Activated CD4-positive, CD25-positive, alpha-beta regulatory T cell (primary cell): ENCODE results near the gene PLEKHG2.

Experiments
- DNase-seq, 4 experiments: peaks; one replicate each; lab custom pipeline; 2025; lab: John Stamatoyannopoulos, UW

Gene PLEKHG2

DNA sequence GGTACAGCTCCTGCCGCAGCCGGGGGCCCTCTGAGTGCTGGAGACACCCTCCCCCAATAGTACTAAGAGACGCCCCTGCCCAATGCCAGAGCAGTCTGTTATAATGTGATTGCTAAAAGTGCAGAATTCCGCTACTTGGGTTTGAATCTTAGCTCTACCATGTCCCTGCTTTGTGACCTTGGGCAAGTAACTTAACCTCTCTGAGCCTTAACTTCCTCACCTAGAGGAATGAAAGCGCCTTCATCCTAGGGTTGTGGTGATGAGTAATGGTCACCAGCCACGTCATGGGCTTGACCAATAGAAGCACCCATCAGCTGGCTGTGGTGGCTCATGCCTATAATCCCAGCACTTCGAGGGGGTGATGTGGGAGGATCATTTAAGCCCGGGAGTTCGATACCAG, 6.5 kb downstream of the PLEKHG2 start:
- DNase-seq = no peak

DNA sequence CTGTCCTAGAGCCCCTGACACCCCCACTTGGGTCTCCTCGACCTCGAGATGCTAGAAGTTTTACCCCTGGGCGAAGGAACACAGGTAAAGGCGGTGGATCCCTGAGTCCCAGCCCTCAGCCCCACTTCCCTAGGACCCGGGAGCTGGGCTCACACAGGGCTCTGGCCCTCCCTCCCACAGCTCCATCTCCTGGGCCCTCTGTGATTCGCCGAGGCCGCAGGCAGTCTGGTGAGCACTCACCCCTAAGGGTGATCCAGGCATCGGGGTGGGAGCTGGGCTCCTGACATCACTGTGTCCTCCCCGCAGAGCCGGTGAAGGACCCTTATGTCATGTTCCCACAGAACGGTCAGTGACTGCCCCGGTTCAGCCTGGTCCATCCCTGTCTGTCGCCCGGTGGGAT, 8.3 kb downstream of the PLEKHG2 start:
- DNase-seq = no peak

DNA sequence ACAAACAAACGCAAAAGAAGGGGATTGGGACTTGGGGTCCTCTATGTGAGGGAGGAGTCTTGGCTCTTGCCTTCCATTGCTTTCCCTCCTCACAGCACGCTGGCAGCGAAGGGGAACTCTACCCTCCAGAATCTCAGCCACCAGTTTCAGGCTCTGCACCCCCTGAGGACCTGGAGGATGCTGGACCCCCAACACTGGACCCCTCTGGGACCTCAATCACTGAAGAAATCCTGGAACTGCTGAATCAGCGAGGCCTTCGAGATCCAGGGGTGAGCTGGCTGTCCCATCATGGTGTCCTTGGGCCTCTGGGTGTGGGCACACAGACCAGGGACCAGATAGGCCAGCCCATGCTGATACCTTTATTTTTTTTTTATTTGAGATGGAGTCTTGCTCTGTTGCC, 9.6 kb downstream of the PLEKHG2 start:
- no peak for DNase-seq

DNA sequence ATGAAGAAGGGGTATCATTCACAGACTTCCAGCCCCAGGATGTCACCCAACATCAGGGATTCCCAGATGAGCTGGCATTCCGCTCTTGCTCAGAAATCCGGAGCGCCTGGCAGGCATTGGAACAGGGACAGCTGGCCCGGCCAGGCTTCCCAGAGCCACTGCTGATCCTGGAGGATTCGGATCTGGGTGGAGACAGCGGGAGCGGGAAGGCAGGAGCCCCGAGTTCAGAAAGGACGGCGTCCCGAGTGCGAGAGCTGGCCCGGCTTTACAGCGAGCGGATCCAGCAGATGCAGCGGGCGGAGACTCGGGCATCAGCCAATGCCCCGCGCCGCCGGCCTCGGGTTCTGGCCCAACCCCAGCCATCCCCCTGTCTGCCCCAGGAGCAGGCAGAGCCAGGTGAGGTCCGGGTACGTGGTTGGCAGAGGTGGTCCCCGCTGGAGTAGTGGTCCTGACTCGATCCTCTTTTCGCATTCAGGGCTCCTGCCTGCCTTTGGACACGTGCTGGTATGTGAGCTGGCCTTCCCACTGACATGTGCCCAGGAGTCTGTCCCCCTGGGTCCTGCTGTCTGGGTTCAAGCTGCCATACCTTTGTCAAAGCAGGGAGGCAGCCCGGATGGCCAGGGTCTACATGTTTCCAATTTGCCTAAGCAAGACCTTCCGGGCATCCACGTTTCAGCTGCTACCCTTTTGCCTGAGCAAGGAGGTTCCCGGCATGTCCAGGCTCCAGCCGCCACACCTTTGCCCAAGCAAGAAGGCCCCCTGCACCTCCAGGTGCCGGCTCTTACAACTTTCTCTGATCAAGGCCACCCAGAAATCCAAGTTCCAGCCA, 11.0 kb downstream of the PLEKHG2 start:
- DNase-seq = no peak

DNA sequence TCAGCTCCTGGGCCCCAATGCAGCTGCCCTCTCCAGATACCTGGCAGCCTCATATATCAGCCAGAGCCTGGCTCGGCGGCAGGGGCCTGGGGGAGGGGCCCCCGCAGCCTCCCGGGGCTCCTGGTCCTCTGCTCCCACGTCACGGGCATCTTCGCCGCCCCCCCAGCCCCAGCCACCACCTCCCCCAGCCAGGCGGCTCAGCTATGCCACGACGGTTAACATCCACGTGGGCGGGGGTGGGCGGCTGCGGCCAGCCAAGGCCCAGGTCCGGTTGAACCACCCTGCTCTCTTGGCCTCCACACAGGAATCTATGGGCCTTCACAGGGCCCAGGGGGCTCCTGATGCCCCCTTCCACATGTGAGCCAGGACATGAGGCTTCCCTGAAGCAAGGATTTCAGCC, 12.5 kb downstream of the PLEKHG2 start:
- no peak for DNase-seq

DNA sequence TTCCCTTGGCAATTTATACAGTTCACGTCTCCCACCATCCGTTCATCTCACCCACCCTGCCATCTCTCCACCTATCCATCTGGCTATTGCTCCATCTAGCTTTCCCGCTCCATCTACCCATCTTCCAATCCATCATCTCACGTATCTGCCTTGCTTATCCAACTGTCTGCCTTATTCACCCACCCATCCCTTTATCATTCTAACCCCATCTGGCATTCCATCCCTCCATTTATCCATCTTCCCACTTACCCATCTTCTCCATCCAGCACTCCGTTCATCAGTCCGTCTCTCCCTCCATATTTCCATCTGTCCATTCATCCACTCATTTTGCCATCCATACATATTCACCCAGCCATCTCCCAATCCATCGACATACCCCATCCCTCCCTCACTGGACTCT, 13.3 kb downstream of the PLEKHG2 start:
- no peak for DNase-seq

DNA sequence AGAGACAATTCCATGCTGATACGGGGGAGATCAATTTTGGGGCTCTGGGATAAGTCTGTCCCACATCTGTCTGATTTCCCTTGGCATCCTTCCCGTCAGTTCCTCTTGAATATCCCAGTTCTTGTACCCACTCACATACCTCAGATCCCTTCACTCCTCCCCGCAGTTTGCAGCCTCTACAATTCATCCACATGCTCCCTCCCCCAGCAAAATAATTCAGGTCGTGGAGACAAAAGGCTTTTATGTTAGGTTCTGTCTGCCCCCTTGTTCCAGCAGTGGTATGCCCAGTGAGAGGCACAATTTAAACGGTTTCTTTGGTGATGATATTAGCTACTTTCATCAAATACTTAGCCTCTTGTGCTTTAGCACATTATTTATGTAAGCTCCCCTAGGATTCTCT, 13.7 kb downstream of the PLEKHG2 start:
- no peak for DNase-seq

DNA sequence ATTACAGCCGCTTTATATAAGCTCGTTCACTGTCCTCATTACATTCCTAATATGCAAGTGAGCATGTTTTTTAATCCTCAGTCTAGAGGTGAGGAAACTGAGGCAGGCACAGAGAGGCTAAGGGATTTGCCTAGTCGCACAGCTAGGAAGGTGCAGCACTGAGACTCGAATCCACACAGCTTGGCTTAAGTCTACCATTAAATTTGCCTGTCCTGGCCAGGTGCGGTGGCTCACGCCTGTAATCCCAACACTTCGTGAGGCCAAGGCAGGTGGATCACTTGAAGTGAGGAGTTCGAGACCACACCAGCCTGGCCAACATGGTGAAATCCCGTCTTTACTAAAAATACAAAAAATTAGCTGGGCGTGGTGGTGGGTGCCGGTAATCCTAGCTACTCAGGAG, 15.2 kb downstream of the PLEKHG2 start:
- DNase-seq = no peak

DNA sequence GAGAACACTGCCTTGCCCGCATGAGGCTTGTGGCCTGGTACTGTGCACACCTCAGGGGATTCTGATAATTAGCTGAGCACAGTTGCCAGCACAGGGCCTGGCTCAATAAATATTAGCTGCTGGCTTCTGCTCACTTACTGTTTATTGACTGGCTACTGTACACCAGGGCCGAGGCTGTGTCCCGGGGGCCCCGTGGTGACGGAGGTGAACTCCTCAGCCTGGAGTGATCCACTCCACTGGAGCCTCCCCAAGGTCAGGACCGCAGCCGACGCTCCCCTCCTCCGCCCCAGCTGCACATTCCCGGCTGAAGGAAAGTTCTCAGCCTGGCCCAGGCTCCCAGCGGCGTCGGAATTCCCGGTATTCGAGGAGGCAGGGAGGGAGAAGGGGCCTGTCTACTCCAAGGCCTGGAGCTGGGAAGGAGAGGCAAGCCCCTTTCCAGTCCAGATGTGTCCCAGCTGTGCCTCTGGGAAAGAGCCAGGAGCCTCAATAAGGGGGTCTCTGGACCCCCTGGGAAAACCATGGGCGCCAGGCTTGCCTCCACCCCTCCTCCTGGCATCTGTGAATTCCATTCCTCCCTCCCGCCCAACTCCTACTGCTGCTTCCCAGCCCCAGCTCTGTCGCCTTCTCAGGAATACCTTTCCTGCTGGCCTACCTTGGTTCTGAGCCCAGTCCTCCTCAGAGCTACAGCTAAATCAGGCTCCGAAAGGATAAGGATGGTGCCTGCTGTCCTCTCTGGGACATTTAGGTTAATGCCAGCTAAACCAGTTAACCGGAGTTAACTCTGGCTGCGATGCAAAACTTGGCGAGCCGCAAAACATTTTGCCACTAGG, 16.0 kb downstream of the PLEKHG2 start:
- no peak for DNase-seq

DNA sequence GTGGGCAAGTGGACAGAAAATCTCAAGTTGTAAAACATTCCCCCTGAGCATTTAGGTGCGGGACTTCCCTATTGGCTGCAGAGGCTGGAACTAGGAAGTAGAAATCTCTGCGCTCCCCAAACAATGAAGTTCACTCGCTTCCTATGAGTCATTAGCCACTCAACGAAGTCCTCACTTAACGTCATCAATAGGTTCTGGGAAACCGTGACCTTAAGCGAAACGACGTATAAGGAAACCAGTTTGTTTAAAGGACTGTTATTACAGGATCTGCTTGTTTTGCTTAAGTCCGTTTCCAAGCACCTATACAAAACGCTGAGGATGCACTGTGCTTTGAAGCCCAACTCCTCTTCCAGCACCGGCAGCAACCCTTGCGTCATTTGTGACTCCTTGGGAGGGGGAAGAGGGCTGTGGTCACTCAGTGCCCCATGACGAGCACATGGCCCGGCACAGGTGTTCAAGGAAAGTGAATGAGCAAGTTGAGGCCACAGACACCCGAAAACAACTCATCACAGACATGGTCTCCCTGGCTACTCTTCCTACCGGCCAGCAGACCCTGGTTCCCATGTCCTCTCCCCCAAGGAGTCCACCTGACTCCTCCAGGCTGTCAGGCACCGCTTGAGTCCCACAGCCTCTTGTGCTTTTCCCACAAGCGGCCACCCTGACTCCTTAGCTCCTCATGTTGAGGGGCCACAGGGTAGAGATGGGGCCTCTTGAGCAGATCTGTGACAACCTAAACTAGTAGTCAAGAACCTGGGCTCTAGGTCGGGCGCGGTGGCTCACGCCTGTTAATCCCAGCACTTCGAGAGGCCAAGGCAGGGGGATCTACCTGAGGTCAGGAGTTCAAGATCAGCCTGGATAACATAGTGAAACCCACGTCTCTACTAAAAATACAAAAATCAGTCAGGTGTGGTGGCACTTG, 18.5 kb downstream of the PLEKHG2 start:
- DNase-seq = peak; percentile 34 to 38 (median 35)

DNA sequence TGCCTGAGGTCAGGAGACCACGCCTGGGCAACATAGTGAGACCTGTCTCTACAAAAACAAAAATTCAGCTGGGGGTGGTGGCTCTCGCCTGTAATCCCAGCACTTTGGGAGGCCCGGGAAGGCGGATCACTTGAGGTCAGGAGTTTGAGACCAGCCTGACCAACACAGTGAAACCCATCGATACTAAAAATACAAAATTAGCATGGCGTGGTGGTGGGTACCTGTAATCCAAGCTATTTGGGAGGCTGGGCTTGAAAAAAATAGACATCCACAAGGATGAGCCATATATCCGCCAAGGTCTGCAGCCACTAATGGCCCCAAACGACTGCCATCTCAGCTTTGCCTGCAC, 20.2 kb downstream of the PLEKHG2 start:
- no peak for DNase-seq

DNA sequence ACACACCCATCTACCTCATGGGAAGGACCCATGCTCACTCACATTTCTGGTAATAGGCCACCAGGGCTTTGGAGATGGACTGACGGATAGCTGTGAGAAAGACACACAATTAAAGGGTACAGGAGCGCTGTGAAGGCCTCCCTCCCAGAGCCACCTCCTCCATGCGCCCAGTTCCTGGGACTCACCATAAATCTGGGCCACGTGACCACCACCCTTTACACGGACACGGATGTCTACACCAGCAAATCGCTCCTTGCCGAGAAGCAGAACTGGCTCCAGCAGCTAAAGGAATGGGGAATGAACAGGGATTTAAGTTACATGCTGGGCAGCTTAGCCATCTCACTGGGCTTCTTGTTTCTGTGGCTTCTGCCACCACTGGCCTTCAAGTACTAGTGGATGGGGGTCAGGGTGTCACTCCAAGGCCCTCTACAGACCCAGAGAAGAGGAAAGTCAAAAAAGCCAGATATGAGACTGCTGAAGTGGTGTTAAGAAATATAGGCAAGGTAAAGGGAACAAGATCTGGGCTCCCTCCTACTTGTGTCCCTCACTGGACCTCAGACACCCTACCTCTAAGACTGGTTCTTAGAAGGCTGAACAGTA, 21.1 kb downstream of the PLEKHG2 start:
- DNase-seq = no peak

DNA sequence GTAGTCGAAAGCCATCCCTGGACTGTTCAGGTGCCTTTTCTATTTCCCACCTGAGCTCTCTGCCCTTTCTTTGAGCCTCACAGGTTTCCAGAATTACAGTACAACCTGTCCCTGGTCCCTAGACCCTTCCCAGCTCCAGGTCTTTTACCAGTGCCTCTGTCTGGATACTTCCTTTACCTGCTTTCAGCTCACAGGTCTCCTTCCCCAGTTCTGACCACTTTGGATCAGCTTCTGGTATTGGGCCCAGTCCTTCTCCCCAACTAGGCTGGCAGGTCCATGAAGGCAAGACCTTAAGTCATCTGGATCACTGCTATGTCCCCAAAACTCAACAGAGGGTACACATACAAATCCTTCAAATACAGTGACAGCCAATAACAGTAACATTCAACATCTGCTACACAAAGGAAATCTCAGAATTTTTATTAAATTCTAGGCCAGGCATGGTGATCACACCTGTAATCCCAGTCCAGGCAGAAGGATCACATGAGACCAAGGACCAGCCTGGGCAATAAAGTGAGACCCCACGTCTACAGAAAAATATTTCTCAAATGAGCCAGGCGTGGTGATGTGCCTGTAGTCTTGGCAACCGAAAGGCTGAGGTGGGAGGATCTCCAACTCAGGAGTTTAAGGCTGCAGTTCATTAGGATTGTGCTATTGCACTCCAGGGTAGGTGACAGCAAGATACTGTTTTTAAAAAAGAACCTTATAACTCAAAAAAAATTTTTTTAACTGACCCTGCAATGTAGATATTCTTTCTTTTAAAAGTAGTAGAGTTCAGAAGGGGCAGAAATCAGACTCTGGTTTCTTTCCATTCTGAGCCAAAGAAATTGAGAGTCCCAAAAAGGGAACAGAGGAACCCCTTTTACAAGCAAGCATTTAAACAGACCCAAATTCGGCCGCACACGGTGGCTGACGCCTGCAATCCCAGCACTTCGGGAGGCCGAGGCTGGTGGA, 21.9 kb downstream of the PLEKHG2 start:
- no peak for DNase-seq

DNA sequence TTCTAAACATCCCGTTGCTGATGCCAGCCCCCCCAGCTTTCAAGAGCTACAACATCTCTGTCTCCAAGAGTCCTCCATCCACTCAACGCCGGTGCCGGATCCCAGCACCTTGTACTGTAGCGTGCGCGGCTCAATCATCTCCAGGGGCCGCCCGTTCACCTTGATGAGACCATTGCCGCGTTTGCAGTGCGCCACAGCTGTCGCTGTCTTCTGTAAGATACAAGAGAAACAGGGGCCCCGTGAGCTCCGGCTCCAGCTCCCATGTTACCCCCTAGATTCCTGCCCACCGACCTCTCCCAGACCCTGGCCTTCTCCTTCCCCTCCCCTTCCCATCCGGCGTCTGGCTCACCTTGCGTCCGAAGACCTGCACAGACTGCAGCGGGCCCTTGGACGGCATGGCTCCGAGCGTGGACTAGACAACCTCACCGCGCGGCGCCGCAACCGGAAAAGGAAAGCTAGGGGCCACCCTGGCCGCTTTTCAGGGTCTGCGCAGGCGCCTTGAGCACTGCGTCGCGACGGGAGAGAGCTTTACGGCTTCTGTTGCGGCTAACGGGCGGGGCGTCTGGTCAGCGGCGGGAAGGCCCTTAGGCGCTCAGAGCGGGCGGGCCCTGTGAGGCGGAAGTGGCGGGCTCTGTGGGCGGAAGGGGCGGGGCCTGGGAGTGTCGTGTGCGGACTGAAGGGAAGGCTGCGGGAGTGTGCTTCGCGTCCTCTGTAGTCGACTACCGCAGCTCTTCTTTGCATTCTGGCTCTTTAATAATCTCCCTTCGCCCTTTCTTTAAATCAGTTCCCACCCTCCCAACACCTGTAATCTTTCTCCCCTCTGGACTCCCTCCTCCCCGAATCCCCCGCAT, 23.3 kb downstream of the PLEKHG2 start, which contains the start of gene RPS16:
Gene RPS16, minus strand, starts transcription at position 451 of the 851 bp plus-strand sequence. Its CDS starts 54 bp downstream, at position 397.
- DNase-seq = peak; percentile 98 to 99 (median 98)

DNA sequence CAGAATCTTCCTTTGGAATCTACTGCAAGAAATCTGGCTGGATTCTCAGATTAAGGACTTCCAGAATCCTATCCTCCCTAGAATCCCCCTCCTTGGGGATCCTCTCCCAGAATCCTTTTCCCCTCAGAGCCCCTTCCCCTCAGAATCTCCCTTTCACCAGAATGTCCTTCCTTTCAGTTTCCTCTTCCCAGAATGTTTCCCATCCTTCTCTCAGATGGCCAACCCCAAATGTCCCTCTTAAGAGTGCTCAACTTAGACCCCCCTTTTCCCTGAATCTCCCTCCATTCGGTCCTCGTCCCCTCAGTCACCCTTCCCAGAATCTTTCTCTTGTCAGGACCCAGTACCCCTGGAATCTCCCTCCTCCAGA, 23.9 kb downstream of the PLEKHG2 start:
- DNase-seq = no peak

DNA sequence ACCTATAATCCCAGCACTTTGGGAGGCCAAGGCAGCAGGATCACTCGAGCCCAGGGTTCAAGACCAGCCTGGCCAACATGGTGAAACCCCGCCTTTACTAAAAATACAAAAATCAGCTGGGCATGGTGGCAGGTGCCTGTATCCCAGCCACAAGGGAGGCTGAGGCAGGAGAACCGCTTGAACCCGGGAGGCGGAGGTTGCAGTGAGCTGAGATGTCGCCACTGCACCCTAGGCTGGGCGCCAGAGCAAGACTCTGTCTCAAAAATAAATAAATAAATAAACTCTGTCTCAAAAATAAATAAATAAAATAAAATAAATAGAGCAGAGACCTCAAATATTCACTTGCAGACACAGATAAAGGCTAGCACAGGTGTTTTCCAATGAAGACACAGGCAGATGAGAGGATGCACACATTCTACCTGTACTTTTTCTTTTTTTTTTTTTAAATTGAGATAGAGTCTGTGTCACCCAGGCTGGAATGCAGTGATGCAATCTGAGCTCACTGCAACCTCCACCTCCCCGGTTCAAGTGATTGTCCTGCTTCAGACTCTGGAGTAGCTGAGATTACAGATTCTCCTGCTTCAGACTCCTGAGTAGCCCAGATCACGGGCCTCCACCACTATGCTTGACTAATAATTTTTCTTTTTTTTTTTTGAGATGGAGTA, 25.9 kb downstream of the PLEKHG2 start:
- no peak for DNase-seq

DNA sequence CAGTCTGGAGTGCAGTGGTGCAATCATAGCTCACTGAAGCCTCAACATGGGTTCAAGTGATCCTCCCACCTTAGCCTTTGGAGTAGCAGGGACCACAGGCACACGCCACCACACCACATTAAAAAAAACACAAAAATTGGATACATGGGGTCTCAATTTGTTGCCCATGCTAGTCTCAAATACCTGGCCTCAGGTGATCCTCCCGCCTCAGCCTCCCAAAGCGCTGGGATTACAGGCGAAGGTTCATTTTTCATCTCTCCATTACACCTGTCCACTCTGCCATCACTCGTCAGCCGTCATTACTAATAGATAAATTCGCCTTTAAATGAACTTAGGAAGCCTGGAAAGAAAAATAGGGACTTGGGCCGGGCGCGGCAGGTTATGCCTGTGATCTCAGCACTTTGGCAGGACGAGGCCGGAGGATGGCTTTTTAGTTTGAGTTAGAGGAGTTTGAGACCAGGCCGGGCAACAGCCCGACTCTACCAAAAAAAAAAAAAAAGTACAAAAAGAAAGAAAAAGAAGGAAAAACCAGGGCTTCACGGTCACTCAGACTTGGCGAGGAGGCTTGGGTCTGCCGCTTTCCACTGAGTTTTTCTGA, 32.2 kb downstream of the PLEKHG2 start:
- DNase-seq = no peak

DNA sequence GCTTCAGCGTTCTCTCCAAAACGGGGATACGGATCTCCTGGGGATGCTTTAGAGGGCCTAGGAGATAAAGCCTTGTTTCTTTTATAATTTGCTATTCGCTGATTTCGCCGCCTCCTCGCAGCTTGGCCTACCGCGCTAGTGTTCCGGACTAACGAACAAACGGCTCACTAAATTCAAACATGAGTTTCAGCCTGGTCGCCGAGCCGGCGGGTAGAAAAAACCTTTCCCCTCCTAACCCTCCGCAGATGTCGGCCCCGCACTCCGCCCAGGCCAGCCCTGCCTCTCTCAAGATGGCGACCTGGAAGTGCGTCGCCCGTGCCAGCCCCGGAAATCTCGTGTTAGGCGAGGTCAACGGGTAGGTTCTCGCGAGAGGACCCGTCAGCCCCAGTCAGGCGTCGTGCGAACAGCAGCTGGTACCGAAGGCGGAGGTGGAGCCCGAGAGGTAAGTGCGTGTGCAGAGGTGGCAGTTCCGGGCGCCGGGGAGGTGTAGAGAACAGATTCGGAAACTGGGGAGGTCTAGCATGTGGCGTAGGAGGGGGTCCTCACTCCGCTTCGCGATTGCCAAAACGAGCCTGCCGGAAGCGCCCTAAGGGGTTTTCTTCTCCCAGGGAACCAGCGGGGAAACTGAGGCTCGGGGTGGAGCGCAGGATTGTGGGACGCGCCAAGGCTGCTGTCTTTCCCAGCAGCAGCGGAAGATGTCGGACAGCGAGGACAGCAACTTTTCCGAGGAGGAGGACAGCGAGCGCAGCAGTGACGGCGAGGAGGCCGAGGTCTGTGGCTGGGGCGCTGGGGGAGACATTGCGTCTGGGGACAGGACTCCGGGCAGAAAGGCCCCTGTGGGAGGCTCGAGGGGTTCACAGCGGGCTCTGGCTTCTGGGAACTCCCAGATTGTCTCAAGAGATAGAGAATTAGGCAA, 33.0 kb downstream of the PLEKHG2 start, which contains the start of gene SUPT5H:
Gene SUPT5H, plus strand, starts transcription at position 387 of the 916 bp plus-strand sequence. Its CDS starts 309 bp downstream, at position 696.
- DNase-seq = peak; percentile 93 to 96 (median 95)
